ENCODE results near the gene ITSN1.
"Not testable (repeated sequence)": the region's sequence is repeated elsewhere in the genome, so short reads cannot be mapped to it uniquely, and the experiment has no call there.

Gene ITSN1

GRCh38 chr21:33651965-33652680 lies 9.8 kb downstream of the ITSN1 start:
- DNase-seq = no peak

GRCh38 chr21:33654412-33654811 lies 12.1 kb downstream of the ITSN1 start:
- no peak for DNase-seq

- no peak for DNase-seq
Measured at GRCh38 chr21:33655588-33656221, 13.4 kb downstream of the ITSN1 start.

DNA sequence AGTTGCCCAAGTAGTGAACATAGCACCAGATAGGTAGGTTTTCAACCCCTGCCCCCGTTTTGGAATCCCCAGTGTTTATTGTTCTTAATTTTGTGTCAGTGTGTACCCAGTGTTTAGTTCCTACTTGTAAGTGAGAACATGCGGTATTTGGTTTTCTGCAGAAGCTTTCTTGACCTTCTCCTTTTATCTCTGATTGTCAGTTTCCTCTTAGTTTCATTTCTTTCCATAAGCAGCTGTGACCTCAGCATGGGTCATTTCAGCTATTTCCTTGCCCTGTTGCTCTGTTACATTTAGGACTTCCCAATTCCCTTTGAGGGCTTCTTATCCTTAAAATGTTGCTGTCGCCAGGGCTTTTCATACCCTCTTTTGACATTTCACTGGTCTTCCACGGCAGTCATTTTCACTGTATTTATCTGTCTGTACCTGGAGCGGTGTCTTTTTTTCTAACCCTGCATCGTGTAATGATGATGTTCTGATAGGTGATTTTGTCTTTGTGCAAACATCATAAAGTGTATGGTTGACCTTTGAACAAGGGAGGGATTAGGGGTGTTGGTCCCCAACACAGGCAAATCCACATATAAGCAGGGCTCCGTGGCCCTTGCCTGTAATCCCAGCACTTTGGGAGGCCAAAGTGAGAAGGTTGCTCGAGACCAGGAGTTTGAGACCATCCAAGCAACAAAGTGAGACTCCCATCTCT lies 15.0 kb downstream of the ITSN1 start:
- DNase-seq = peak; percentile 29

DNA sequence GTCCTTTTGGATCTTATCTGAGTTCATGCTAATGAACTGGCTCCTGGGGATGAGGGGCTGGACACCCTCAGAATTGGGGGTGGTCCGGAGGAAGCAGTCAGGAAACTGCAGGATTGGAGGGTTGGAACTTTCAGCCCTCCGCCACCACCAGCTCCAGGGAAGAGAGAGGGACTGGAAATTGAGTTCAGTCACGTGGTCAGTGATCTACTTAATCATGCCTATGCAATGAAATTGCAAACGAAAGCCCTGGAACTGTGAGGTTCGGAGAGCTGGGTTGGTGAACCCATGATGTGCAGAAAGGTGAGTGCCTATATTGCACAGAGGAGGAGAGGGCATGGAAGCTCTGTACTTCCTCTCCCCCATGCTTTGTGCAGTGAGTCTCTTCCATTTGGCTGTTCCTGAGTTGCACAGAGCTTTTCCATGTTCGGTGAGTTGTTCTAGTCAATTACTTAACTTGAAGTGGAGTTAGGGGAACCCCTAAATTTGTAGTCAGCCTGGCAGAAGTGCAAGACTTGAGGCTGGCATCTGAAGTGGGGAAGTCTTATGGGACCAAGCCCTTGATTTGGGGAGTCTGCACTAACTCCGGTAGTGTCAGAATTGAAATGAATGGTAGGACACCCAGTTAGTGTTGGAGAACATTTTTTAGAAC lies 16.7 kb downstream of the ITSN1 start:
- DNase-seq = no peak

- DNase-seq = no peak
Measured at GRCh38 chr21:33659568-33659949, 17.3 kb downstream of the ITSN1 start.

- DNase-seq = no peak
Measured at GRCh38 chr21:33660406-33660805, 18.1 kb downstream of the ITSN1 start.

GRCh38 chr21:33661146-33661545 lies 18.8 kb downstream of the ITSN1 start:
- no peak for DNase-seq

GRCh38 chr21:33662046-33662445 lies 19.7 kb downstream of the ITSN1 start:
- DNase-seq = no peak

DNA sequence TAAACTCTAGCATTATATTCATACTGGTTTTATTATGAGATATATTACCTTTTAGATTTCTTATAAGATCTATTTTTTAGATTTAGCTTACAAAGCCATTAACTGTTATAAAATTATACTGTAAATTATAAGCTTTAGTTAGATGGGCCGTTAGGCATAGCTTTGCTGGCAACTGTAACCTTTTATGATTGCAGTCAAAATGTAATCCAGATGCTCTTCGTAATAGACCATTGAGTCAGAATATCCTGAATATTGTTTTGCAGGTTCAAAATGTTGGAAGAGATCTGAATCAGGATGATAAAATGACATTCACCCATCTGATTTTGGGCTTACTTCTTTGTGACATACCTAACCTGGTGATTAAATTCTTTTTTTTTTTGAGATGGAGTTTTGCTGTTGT lies 20.9 kb downstream of the ITSN1 start:
- no peak for DNase-seq

GRCh38 chr21:33664135-33664534 lies 21.8 kb downstream of the ITSN1 start:
- no peak for DNase-seq

GRCh38 chr21:33666153-33666552 lies 23.9 kb downstream of the ITSN1 start:
- DNase-seq = no peak

DNA sequence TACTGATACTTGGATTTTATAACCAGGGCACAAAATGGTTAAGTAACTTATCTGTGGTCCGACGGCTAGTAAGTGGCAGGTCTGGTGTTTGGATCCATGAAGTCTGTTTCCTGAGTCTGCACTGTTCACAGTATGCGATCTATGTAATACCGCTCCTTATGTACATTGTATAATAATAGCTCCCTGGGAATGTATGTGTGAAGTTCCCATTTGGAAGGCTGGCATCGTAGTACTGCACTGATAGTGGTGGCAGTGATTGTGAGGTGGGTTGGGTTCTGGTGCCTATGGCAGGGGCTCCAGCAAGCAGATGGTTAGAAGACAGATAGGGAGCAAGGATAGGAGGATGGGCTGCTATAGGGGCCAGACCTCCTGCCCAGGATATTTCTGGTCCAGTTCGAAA lies 25.3 kb downstream of the ITSN1 start:
- DNase-seq = no peak

- DNase-seq = no peak
Measured at GRCh38 chr21:33668180-33668579, 25.9 kb downstream of the ITSN1 start.

GRCh38 chr21:33668620-33669019 lies 26.3 kb downstream of the ITSN1 start:
- no peak for DNase-seq

DNA sequence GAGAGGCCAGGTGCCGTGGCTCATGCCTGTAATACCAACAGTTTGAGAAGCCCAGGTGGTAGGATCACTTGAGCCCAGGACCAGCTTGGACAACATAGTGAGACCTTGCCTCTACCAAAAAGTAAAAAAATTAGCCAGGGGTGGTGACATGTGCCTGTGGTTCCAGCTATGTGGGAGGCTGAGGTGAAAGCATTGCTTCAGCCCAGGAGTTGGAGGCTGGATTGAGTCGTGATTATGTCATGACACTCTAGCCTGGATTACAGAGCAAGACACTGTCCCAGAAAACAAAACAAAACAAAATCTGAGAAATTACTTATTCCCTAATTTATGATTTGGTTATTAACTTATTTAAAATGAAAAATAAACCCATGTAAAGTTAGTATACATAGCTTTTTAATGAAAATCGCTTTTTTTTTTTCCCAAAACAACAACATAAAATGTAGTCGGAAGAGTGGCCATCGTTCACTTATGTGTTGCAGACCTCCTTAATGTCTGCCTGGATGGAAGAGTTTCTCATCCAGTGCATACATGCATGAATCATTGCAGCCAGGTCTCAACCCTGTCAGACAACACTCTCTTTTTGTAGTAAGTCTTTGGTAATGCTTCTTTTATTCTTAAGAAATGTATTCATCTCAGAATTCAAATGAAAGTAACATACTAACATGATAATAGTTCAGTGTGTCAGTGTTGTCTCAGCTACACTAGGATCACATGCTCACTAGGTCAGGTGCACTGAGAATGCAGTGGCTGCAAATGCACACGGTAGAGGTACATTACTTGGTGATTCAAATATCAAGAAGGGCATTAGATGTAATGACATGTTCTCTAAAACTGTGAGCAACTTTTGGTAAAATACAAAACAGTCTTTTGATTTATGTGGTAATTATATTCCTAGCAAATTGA lies 28.0 kb downstream of the ITSN1 start:
- no peak for DNase-seq

DNA sequence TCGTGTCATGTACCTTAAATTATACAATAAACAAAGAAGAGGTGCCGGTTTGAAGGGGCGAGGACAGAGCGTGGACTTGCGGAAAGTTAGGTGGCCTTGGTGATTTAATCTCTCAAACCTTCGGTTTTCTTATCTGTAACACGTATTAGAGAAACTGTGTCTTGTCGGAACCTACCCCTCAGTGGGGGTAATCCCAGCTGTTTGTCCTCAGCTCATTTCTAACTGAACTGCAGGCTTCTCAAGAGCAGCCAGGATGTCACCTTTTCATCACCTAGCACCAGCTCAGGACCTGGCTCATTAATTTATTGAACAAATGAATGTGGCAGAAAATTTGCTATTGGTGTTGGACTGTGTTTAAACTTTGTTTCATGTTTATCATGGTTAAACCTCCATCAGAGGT lies 31.2 kb downstream of the ITSN1 start:
- no peak for DNase-seq

DNA sequence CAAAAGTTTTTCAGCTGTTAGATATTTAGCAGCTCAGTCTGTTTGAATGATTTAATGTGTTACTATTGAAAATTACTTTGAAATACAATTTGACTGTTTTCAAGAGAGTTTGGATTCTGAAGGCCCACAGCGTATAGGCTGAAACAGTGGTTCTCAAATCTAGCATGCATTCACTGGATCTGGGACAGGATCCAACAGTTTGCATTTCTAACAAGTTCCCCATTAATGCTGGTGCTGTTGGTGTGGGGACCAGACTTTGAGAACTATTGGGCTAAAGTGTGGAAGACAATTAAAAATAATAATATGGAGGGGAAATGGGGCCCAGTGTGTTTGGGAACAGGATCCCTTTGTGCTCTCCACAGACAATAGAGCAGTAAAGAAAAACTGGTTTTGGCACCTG lies 31.9 kb downstream of the ITSN1 start:
- no peak for DNase-seq

GRCh38 chr21:33676666-33677065 lies 34.4 kb downstream of the ITSN1 start:
- not testable (repeated sequence) for DNase-seq

DNA sequence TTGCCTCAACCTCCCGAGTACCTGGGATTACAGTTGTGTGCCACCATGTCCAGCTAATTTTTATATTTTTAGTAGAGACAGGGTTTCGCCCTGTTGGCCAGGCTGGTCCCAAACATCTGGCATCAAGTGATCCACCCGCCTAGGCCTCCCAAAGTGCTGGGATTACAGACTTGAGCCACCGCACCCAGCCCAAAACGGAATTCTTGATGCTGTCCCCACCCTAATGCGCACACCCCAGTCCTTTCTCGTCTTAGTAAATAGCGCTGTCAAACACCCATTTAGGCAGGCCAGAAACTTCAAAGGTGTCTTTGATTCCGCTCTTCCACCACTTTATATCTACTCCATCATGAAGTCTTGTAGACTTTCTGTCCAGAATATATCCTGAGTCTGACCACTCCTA lies 35.1 kb downstream of the ITSN1 start:
- DNase-seq = no peak

DNA sequence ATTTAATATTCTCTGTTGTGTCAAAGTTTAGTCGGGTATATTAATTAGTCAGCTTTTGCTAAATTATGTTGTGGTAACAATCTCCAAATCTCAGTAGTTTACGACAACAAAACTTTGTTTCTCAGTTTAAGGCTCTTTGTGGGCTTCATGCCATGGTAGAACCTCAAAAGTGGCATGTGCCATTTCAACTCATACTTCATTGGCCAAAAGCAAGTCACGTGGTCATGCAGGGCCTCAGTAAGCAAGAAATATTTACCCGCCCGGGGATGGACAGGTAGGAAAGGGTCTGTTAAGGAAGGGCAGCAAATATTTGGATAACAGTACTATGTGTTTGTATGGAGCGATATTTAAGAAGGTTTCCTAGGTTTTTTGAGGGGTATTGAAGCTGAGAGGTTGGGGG lies 38.6 kb downstream of the ITSN1 start:
- DNase-seq = no peak

DNA sequence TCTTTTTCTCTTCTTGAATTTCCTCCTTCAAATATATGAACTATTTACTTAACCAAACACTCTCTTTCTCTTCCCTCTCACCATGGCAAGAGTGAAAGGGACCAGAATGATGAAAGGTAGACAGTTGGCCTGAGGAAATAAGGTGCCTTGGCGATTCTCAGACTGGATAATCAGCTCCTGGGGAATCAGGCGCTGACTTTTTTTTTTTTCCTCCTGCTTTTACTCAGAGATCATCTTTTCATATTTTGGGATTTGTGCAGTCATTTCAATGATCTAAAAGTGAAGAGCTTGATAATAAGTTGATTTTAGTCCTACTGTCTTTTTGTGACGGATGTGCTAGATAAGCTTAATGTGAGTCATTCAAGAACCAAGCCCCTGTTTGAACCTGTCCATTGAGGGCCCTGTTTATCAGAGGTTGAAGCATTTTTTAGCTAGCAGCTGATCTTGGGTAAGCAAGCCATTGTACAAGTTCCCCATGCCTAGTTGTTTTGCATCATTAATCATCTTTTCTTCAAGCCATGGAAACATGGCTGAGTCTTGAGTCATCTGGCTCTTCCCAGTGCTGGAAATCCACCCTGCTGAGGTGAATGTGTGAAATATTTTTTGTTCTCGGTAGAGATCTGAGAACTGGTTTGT lies 40.8 kb downstream of the ITSN1 start:
- peak; percentile 19 for DNase-seq
